ENCODE measurements around the gene FYCO1.
A peak's percentile ranks its signal among the peaks of the same experiment; 100 is the strongest.

Gene FYCO1

GRCh38 chr3:45874677-45875346, 120.8 kb downstream of the FYCO1 start:
- Mint-ChIP-seq H3K4me1 (ENCODE audit: low read depth) (peaks cover 30% of the 10 kb centered on the region), H3K36me3 (ENCODE audit: low read depth) (no peaks in the 10 kb centered on the region), H3K4me3 (no peak overlapping the region), H3K27ac (no peak overlapping the region), H3K9me3 (peaks cover 6% of the 10 kb centered on the region), H3K27me3 (peaks cover 62% of the 10 kb centered on the region)

DNA sequence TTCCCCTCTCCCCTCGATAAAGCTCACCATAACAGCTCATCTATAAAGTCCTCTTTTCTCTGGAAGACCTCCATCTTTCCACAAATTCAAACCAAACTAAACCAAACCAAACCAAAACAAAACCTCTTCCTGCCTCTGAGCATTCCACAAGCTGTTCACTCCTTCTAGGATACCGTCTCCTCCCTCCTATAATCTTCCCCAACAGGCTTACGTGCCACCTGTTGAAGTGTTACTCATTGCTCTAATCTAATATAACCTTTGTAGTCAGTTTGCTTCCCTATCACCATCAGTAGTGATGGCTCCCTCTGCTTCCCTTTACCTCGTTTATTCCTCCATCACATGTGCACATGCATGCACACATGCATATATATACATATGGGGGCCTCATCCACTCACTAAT, 122.0 kb downstream of the FYCO1 start:
- peaks cover 37% of the 10 kb centered on the region for H3K4me1 Mint-ChIP-seq (ENCODE audit: low read depth)
- H3K36me3 Mint-ChIP-seq (ENCODE audit: low read depth) = no peaks in the 10 kb centered on the region
- H3K4me3 Mint-ChIP-seq = no peak overlapping the region
- no peak overlapping the region for H3K27ac Mint-ChIP-seq
- peaks cover 65% of the 10 kb centered on the region for H3K27me3 Mint-ChIP-seq
- peaks cover 6% of the 10 kb centered on the region for H3K9me3 Mint-ChIP-seq

GRCh38 chr3:45873036-45873435, 122.6 kb downstream of the FYCO1 start:
- H3K9me3 Mint-ChIP-seq = peaks cover 6% of the 10 kb centered on the region
- H3K36me3 Mint-ChIP-seq (ENCODE audit: low read depth) = no peaks in the 10 kb centered on the region
- H3K27ac Mint-ChIP-seq = no peak overlapping the region
- H3K4me1 Mint-ChIP-seq (ENCODE audit: low read depth) = peaks cover 38% of the 10 kb centered on the region
- H3K27me3 Mint-ChIP-seq = peaks cover 63% of the 10 kb centered on the region
- no peak overlapping the region for H3K4me3 Mint-ChIP-seq

GRCh38 chr3:45872569-45872968, 123.1 kb downstream of the FYCO1 start:
- peaks cover 6% of the 10 kb centered on the region for H3K9me3 Mint-ChIP-seq
- H3K4me3 Mint-ChIP-seq = no peak overlapping the region
- peaks cover 38% of the 10 kb centered on the region for H3K4me1 Mint-ChIP-seq (ENCODE audit: low read depth)
- no peaks in the 10 kb centered on the region for H3K36me3 Mint-ChIP-seq (ENCODE audit: low read depth)
- H3K27ac Mint-ChIP-seq = no peak overlapping the region
- H3K27me3 Mint-ChIP-seq = peaks cover 64% of the 10 kb centered on the region

DNA sequence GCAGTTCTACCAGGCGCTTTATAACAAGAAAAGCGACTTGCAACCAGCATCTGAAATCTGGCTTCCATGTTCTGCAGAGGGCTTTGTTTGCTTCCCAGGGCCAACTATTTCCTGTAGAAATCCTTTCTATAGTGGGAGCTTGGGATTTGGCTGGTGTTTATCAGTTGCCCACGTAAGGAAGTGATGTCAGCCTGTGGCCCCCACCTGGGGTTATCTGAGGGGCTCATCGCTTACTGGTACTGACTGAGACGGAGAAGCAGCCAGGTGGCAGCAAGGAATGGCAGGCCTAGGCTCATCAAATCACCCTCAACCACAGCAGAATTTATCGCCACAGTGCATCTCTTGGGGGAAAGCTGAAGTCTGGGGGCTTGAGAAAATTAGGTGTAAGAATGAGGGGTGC, 123.8 kb downstream of the FYCO1 start:
- Mint-ChIP-seq H3K27me3 (peaks cover 70% of the 10 kb centered on the region), H3K4me3 (no peak overlapping the region)

GRCh38 chr3:45870099-45870498, 125.5 kb downstream of the FYCO1 start:
- H3K27ac Mint-ChIP-seq = no peak overlapping the region
- peaks cover 75% of the 10 kb centered on the region for H3K27me3 Mint-ChIP-seq
- no peaks in the 10 kb centered on the region for H3K36me3 Mint-ChIP-seq (ENCODE audit: low read depth)
- H3K4me1 Mint-ChIP-seq (ENCODE audit: low read depth) = peaks cover 46% of the 10 kb centered on the region
- H3K9me3 Mint-ChIP-seq = peaks cover 6% of the 10 kb centered on the region
- peak overlapping the region; percentile 40 for H3K4me3 Mint-ChIP-seq

More for the DNA sequence above, 123.8 kb downstream of the FYCO1 start:
- Mint-ChIP-seq H3K9me3 (peaks cover 6% of the 10 kb centered on the region), H3K4me1 (ENCODE audit: low read depth) (peaks cover 38% of the 10 kb centered on the region), H3K27ac (no peak overlapping the region), H3K36me3 (ENCODE audit: low read depth) (no peaks in the 10 kb centered on the region)

DNA sequence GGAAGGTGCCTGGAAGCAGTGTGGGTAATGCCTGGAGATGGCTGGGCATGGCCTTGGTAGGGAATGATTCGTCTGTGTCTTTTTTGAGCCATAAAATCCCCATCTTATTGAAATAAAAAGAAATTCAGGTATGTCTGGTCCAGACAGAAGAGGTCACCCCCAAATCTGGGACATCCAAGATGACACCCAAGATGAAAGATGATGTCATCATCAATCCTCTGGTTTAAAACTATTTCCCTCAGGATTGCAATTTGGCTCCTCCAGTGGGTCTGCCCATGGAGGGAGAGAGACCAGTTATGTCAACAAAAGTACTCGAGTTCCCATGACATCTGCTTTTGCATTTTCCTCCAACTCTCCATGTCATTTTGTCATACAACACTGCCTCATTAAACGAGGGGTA, 126.0 kb downstream of the FYCO1 start:
- Mint-ChIP-seq H3K27ac (no peak overlapping the region), H3K4me1 (ENCODE audit: low read depth) (peaks cover 50% of the 10 kb centered on the region), H3K27me3 (peaks cover 76% of the 10 kb centered on the region), H3K36me3 (ENCODE audit: low read depth) (no peaks in the 10 kb centered on the region), H3K9me3 (peaks cover 6% of the 10 kb centered on the region), H3K4me3 (no peak overlapping the region)

DNA sequence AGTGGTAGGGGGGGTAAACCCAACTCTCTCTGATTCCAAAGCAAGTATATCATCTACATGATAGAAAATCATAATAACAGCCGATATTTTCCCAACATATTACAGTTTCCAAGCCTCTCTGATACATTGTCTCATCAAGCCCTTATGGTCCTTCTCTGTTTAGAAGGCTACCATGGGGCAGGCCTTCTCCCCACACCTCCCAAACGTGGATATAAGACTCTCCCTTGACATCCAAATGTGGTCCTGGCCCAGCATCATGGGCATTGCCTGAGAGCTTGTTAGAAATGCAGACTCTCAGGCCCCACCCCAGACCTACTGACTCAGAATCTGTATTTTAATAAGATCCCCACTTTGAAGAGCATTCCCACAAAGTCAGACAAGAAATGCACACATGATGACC, 127.0 kb downstream of the FYCO1 start:
- H3K27me3 Mint-ChIP-seq = peaks cover 74% of the 10 kb centered on the region
- peaks cover 1% of the 10 kb centered on the region for H3K36me3 Mint-ChIP-seq (ENCODE audit: low read depth)
- H3K9me3 Mint-ChIP-seq = peaks cover 3% of the 10 kb centered on the region
- no peak overlapping the region for H3K27ac Mint-ChIP-seq
- no peak overlapping the region for H3K4me3 Mint-ChIP-seq
- H3K4me1 Mint-ChIP-seq (ENCODE audit: low read depth) = peaks cover 50% of the 10 kb centered on the region

GRCh38 chr3:45868213-45868612, 127.4 kb downstream of the FYCO1 start:
- Mint-ChIP-seq H3K27ac (no peak overlapping the region), H3K36me3 (ENCODE audit: low read depth) (peaks cover 6% of the 10 kb centered on the region)

More at GRCh38 chr3:45868213-45868612, 127.4 kb downstream of the FYCO1 start:
- Mint-ChIP-seq H3K4me3 (no peak overlapping the region), H3K27me3 (peaks cover 75% of the 10 kb centered on the region), H3K9me3 (peaks cover 5% of the 10 kb centered on the region), H3K4me1 (ENCODE audit: low read depth) (peaks cover 50% of the 10 kb centered on the region)

All from stimulated activated naive CD8-positive, alpha-beta T cell treated with anti-CD3 and anti-CD28 coated beads, Interleukin-15, Interleukin-2, amounts not matched to agents 100 ng/mL and 50 ng/mL, for 24 hours (primary cell).